HepG2 (cell line): Measurements from ENCODE around the gene CBX2. TPM values are rescaled to one million over a fixed set of nuclear protein-coding genes. Genes with fewer than 3 reads are reported as not detected.

Experiments used
- ATM ChIP-seq: fragments of 450-650 bp; IDR thresholded peaks from 2 replicates; pipeline ENCODE4 v1.7.1; 2017; ENCODE audit warnings: mild to moderate bottlenecking, borderline replicate concordance
- BCL6 ChIP-seq: IDR thresholded peaks from 2 replicates; pipeline ENCODE4 v1.6.1; 2016; ENCODE audit warnings: missing genetic modification reagents, missing compliant biosample characterization
- GATA4 ChIP-seq: sonication (generic); IDR thresholded peaks from 2 replicates; pipeline ENCODE4 v1.6.1; 2016; ENCODE audit warnings: antibody characterized with exemption, low read depth, borderline replicate concordance
- HMGA1 ChIP-seq: sonication (generic); formaldehyde crosslinking; conservative IDR thresholded peaks from 2 replicates; pipeline ENCODE4 v1.4.0; 2020; ENCODE audit warnings: missing genetic modification reagents
- KDM2A ChIP-seq: sonication (generic); formaldehyde crosslinking; IDR thresholded peaks from 2 replicates; pipeline ENCODE4 v1.4.0; 2020; ENCODE audit warnings: low read depth, missing genetic modification reagents, borderline replicate concordance
- KLF16 ChIP-seq, 2 experiments: sonication (generic) in 1 of 2; formaldehyde crosslinking in 1 of 2; IDR thresholded peaks; 2 replicates each; pipeline versions ENCODE4 v1.6.1 to v1.8.0; 2016 to 2023; ENCODE audit warnings: missing genetic modification reagents in 2 of 2, missing compliant biosample characterization in 1 of 2
- RCOR2 ChIP-seq: IDR thresholded peaks from 2 replicates; pipeline ENCODE4 v1.6.1; 2016; ENCODE audit warnings: missing biosample characterization, missing genetic modification reagents
- RFXAP ChIP-seq: sonication (generic); formaldehyde crosslinking; IDR thresholded peaks from 2 replicates; pipeline ENCODE4 v1.4.0; 2020; ENCODE audit warnings: missing genetic modification reagents, borderline replicate concordance
- TBX3 ChIP-seq: fragments of 450-650 bp; IDR thresholded peaks from 2 replicates; pipeline ENCODE4 v1.6.1; 2017; ENCODE audit warnings: antibody characterized with exemption, mild to moderate bottlenecking, inconsistent platforms, borderline replicate concordance
- THAP11 ChIP-seq: IDR thresholded peaks from 2 replicates; pipeline ENCODE4 v1.6.1; 2016; ENCODE audit warnings: missing biosample characterization, missing genetic modification reagents
- ZBTB8A ChIP-seq: sonication (generic); formaldehyde crosslinking; IDR thresholded peaks from 2 replicates; pipeline ENCODE4 v1.4.0; 2020; ENCODE audit warnings: mild to moderate bottlenecking, low read depth, missing genetic modification reagents, borderline replicate concordance
- ZIK1 ChIP-seq: sonication (generic); formaldehyde crosslinking; IDR thresholded peaks from 2 replicates; pipeline ENCODE4 v1.5.0; 2020; ENCODE audit warnings: mild to moderate bottlenecking, low read depth, missing genetic modification reagents, borderline replicate concordance
- ZNF136 ChIP-seq: sonication (generic); formaldehyde crosslinking; IDR thresholded peaks from 2 replicates; pipeline ENCODE4 v1.8.1; 2022; ENCODE audit warnings: low read depth, mild to moderate bottlenecking, moderate library complexity, missing genetic modification reagents
- ZNF33B ChIP-seq: sonication (generic); formaldehyde crosslinking; IDR thresholded peaks from 2 replicates; pipeline ENCODE4 v1.5.1; 2020; ENCODE audit warnings: mild to moderate bottlenecking, missing genetic modification reagents
- ZNF382 ChIP-seq: sonication (generic); formaldehyde crosslinking; IDR thresholded peaks from 2 replicates; pipeline ENCODE4 v1.5.0; 2020; ENCODE audit warnings: missing genetic modification reagents, mild to moderate bottlenecking, borderline replicate concordance
- ZNF543 ChIP-seq: sonication (generic); formaldehyde crosslinking; IDR thresholded peaks from 2 replicates; pipeline ENCODE4 v1.4.0; 2020; ENCODE audit warnings: mild to moderate bottlenecking, missing genetic modification reagents
- ZNF558 ChIP-seq: sonication (generic); formaldehyde crosslinking; IDR thresholded peaks from 2 replicates; pipeline ENCODE4 v1.9.0; 2022; ENCODE audit warnings: mild to moderate bottlenecking, missing genetic modification reagents, borderline replicate concordance
- polyA plus RNA-seq, 8 experiments: library from polyadenylated mRNA; depleted of rRNA in 3 of 8; stranded (reverse) in 7 of 8; unstranded in 1 of 8; fragments of >200 nt; fragmentation: Illumina TruSeq in 4 of 8; extraction: Trizol in 4 of 8; gene quantifications; 2 replicates each; pipeline versions ENCODE4 v1.2.1 to v1.2.3, GENCODE V29; 2011 to 2016; ENCODE audit warnings: low read depth in 4 of 8, missing spikeins in 1 of 8, mixed read lengths in 1 of 8; ENCODE audit not compliant: insufficient read depth in 1 of 8
- total RNA-seq, 5 experiments: library from RNA; depleted of rRNA; stranded (reverse); fragments of >200 nt; fragmentation: Illumina TruSeq; extraction: Trizol; gene quantifications; 2 replicates each; pipeline ENCODE4 v1.2.3, GENCODE V29; 2016; ENCODE audit warnings: low read depth in 1 of 5
- TF ChIP-seq, protein P1 (sequence below): sonication (generic); formaldehyde crosslinking; IDR thresholded peaks from 2 replicates; pipeline ENCODE4 v1.4.0; 2020; ENCODE audit warnings: mild to moderate bottlenecking, missing genetic modification reagents
- TF ChIP-seq, protein P2 (sequence below): sonication (generic); formaldehyde crosslinking; IDR thresholded peaks from 2 replicates; pipeline ENCODE4 v1.4.0; 2020; ENCODE audit warnings: mild to moderate bottlenecking, missing genetic modification reagents
- TF ChIP-seq, protein P3 (sequence below): sonication (generic); formaldehyde crosslinking; IDR thresholded peaks from 2 replicates; pipeline ENCODE4 v1.4.0; 2020; ENCODE audit warnings: missing genetic modification reagents
- TF ChIP-seq, protein P4 (sequence below): sonication (generic); formaldehyde crosslinking; IDR thresholded peaks from 2 replicates; pipeline ENCODE4 v1.4.0; 2020; ENCODE audit warnings: missing genetic modification reagents

Gene CBX2
- total and polyA plus RNA-seq, 2 of the 13 experiments (the other 11 are each of a cell fraction or from before 2014, with no cell fraction given) = 14.5 to 31.1 TPM

DNA sequence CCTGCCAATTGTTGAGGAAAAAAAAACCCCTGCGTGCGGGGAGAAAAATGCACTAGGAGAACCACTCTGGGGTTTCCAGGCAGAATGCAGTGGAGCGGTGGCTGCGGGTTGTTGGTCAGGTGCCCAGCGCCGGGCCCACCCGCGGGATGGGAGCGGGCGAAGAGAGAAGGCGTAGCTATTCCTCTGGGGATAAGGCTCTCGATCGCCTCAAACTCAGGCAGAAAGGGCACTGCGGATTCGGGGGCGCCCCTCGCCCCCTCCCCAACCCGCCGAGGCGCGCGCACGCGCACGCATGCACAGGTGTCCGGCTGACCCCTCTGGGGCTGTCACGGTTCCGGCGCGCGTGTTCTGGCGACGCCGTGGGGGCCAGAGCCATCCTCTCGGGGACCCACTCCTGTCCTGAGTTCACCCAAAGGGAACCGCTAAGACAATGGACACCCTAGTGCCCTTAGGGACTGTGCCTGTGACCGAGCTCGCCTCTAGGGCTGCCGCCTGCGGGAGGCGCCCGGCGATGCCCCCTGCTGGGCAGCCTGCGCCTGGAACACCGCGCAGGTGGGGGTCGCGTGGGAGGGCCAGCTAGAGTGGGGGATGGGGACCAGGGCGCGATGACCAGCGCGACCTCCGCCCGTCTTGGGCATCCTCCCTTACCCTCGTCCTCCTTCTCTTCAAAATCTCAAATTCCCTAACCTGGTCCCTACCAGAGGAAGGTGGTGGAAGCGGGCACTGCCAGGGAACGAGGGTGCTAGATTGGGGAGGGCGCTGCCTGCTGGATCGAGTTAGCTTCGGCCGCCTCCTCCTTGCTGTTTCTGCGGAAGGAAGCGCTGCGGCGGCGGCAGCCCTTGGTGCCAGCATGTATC lies 33.3 kb downstream of the CBX2 start (continued):
- TF ChIP-seq RCOR2 (CRISPR knock-in tag) (no peak), ZNF543 (CRISPR knock-in tag) (no peak), KDM2A (CRISPR knock-in tag) (peak; percentile 93; the same call in 1 of the 2 replicates), ZNF33B (no peak; the same call in 1 of the 2 replicates), ZIK1 (CRISPR knock-in tag) (no peak; the same call in 1 of the 2 replicates), ZNF382 (CRISPR knock-in tag) (no peak), GATA4 (no peak), BCL6 (CRISPR knock-in tag) (0 out of 2 replicates have a peak, but pooled peaks have one; percentile 25), ZNF558 (no peak), THAP11 (CRISPR knock-in tag) (peak; percentile 57), HMGA1 (no peak), RFXAP (no peak), ATM (no peak), ZBTB8A (0 out of 2 replicates have a peak, but pooled peaks have one; percentile 56), TBX3 (no peak), KLF16 (CRISPR knock-in tag; IDR thresholded peaks at IDR 0.05) (peak; percentile 77 to 81; a peak in 2 of 4 replicates), ZNF136 (CRISPR knock-in tag) (0 out of 2 replicates have a peak, but pooled peaks have one; percentile 67)
- TF ChIP-seq, protein P1, sequence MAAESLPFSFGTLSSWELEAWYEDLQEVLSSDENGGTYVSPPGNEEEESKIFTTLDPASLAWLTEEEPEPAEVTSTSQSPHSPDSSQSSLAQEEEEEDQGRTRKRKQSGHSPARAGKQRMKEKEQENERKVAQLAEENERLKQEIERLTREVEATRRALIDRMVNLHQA = no peak
- TF ChIP-seq, protein P2, sequence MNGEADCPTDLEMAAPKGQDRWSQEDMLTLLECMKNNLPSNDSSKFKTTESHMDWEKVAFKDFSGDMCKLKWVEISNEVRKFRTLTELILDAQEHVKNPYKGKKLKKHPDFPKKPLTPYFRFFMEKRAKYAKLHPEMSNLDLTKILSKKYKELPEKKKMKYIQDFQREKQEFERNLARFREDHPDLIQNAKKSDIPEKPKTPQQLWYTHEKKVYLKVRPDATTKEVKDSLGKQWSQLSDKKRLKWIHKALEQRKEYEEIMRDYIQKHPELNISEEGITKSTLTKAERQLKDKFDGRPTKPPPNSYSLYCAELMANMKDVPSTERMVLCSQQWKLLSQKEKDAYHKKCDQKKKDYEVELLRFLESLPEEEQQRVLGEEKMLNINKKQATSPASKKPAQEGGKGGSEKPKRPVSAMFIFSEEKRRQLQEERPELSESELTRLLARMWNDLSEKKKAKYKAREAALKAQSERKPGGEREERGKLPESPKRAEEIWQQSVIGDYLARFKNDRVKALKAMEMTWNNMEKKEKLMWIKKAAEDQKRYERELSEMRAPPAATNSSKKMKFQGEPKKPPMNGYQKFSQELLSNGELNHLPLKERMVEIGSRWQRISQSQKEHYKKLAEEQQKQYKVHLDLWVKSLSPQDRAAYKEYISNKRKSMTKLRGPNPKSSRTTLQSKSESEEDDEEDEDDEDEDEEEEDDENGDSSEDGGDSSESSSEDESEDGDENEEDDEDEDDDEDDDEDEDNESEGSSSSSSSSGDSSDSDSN (CRISPR knock-in tag) = peak; percentile 78
- TF ChIP-seq, protein P3, sequence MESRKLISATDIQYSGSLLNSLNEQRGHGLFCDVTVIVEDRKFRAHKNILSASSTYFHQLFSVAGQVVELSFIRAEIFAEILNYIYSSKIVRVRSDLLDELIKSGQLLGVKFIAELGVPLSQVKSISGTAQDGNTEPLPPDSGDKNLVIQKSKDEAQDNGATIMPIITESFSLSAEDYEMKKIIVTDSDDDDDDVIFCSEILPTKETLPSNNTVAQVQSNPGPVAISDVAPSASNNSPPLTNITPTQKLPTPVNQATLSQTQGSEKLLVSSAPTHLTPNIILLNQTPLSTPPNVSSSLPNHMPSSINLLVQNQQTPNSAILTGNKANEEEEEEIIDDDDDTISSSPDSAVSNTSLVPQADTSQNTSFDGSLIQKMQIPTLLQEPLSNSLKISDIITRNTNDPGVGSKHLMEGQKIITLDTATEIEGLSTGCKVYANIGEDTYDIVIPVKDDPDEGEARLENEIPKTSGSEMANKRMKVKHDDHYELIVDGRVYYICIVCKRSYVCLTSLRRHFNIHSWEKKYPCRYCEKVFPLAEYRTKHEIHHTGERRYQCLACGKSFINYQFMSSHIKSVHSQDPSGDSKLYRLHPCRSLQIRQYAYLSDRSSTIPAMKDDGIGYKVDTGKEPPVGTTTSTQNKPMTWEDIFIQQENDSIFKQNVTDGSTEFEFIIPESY (CRISPR knock-in tag) = peak; percentile 55
- TF ChIP-seq, protein P4, sequence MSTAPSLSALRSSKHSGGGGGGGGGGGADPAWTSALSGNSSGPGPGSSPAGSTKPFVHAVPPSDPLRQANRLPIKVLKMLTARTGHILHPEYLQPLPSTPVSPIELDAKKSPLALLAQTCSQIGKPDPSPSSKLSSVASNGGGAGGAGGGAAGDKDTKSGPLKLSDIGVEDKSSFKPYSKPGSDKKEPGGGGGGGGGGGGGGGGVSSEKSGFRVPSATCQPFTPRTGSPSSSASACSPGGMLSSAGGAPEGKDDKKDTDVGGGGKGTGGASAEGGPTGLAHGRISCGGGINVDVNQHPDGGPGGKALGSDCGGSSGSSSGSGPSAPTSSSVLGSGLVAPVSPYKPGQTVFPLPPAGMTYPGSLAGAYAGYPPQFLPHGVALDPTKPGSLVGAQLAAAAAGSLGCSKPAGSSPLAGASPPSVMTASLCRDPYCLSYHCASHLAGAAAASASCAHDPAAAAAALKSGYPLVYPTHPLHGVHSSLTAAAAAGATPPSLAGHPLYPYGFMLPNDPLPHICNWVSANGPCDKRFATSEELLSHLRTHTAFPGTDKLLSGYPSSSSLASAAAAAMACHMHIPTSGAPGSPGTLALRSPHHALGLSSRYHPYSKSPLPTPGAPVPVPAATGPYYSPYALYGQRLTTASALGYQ = no peak
